Stomach (tissue), 9 donors: Measurements from ENCODE around the gene RAB33A. TPM values are rescaled to one million over a fixed set of nuclear protein-coding genes. Genes with fewer than 3 reads are reported as not detected.
A peak's percentile ranks its signal among the peaks of the same experiment; 100 is the strongest.

Experiments
- DNase-seq, 2 donors: peaks; one replicate each; pipeline versions ENCODE4 v3.0.0 to v3.0.0-alpha.2; 2013 to 2019
- H3K27ac ChIP-seq, 5 donors: fragments of 200-600 bp in 4 of 5; sonication (generic) in 4 of 5; one replicate each; pipeline ENCODE4 v1.5.1; 2013 to 2019; ENCODE audit warnings: mild to moderate bottlenecking in 1 of 5, moderate library complexity in 1 of 5
- H3K27me3 ChIP-seq, 3 donors: fragments of 200-600 bp; sonication (generic); one replicate each; pipeline ENCODE4 v1.5.1; 2017 to 2019; ENCODE audit warnings: mixed run types in 1 of 3
- H3K36me3 ChIP-seq, 4 donors: fragments of 200-600 bp; sonication (generic); 1 replicate in 3 of 4; 2 replicates in 1 of 4; pipeline ENCODE4 v1.5.1; 2016 to 2019
- H3K4me1 ChIP-seq, 4 donors: fragments of 200-600 bp; sonication (generic); one replicate each; pipeline ENCODE4 v1.5.1; 2016 to 2019
- H3K4me3 ChIP-seq, 4 donors: fragments of 200-600 bp; sonication (generic) in 3 of 4; one replicate each; pipeline ENCODE4 v1.5.1; 2016 to 2019; ENCODE audit warnings: mild to moderate bottlenecking in 1 of 4
- H3K9me3 ChIP-seq, 4 donors: fragments of 200-600 bp; sonication (generic); one replicate each; pipeline ENCODE4 v1.5.1; 2016 to 2019
- CTCF ChIP-seq, 7 experiments: fragments of 450-650 bp in 4 of 7; fragments of 200-600 bp in 3 of 7; sonication (generic) in 3 of 7; IDR thresholded peaks; one replicate each; pipeline ENCODE4 v1.5.1; 2016 to 2019; ENCODE audit warnings: antibody characterized with exemption in 7 of 7, control low read depth in 2 of 7, mild to moderate bottlenecking in 1 of 7
- EP300 ChIP-seq: sonication (generic); formaldehyde crosslinking; IDR thresholded peaks from one replicate; pipeline ENCODE4 v1.6.1; 2017; ENCODE audit warnings: antibody characterized with exemption
- POLR2A ChIP-seq, 4 donors: fragments of 450-650 bp; IDR thresholded peaks; one replicate each; pipeline ENCODE4 v1.6.1; 2016; ENCODE audit warnings: antibody characterized with exemption in 4 of 4, control low read depth in 2 of 4, mild to moderate bottlenecking in 1 of 4, moderate library complexity in 1 of 4
- POLR2AphosphoS5 ChIP-seq, 3 donors: sonication (generic); formaldehyde crosslinking; IDR thresholded peaks; one replicate each; pipeline ENCODE4 v1.6.1; 2016; ENCODE audit warnings: antibody characterized with exemption in 3 of 3
- WGBS, 5 donors: extraction: QIAGEN DNeasy Blood & Tissue Kit in 3 of 5; methylation state at CpG; one replicate each; pipeline versions ENCODE4 v1.1.5 to v1.1.7; 2013 to 2018; 5-methylcytosine and 5-hydroxymethylcytosine counted together
- intact Hi-C: fragments of 100-400 bp; cut with DNase I; formaldehyde crosslinking; loops from one replicate; pipeline ENCODE4 v1.15.1; 2023; ENCODE audit warnings: low total_unique reads
- polyA plus RNA-seq, 3 donors: library from polyadenylated mRNA; stranded (reverse); fragments of 200-250 nt; gene quantifications; one replicate each; pipeline ENCODE4 v1.2.3, GENCODE V29; 2013
- total RNA-seq, 5 donors: library from RNA; depleted of rRNA; stranded (reverse); fragments of >200 nt; gene quantifications; one replicate each; pipeline versions ENCODE4 v1.1.0 to v1.2.3, GENCODE V29; 2014 to 2016
- donor health status: healthy with polysubstance abuse.
- donor health status: Bipolar disorder and iron deficiency.
- donor health status: healthy.

RAB33A gene
- total and polyA plus RNA-seq, 8 donors, result 0.75 to 1.7 (median 0.91) TPM; not detected in 4

GRCh38 chrX:130166503-130166777 lies 5.3 kb upstream of the RAB33A start:
- Histone ChIP-seq H3K4me3 (peak overlapping the region; percentile 53 to 60 (median 56)), H3K9me3 (no peaks in the 10 kb centered on the region), H3K4me1 (peaks cover 0 to 46% (median 24%) of the 10 kb centered on the region in 4 donors), H3K27ac (peak overlapping the region; percentile 83 to 92 (median 91)), H3K27me3 (no peaks in the 10 kb centered on the region), H3K36me3 (no peaks in the 10 kb centered on the region)
- intact Hi-C loops, result no loop called here
- no peak for DNase-seq
- 1 to 44% (median 2%) methylated on average over 4 of the region's 4 CpGs for WGBS, 5 donors
- TF ChIP-seq EP300 (no peak), CTCF (IDR thresholded peaks at IDR 0.05) (no peak), POLR2A (IDR thresholded peaks at IDR 0.05) (no peak), POLR2AphosphoS5 (IDR thresholded peaks at IDR 0.05) (no peak)

- TF ChIP-seq POLR2A (IDR thresholded peaks at IDR 0.05) (no peak), CTCF (IDR thresholded peaks at IDR 0.05) (no peak), EP300 (no peak), POLR2AphosphoS5 (IDR thresholded peaks at IDR 0.05) (no peak)
- intact Hi-C loops, result no loop called here
- 29 to 50% (median 43%) methylated on average over 4 of the region's 4 CpGs for whole genome bisulfite sequencing, 5 donors
- DNase-seq, result no peak
- peaks cover 0 to 51% (median 29%) of the 10 kb centered on the region in 4 donors for H3K4me1 ChIP-seq
- H3K27ac ChIP-seq, result peak overlapping the region in 1 of 5 donors; percentile 92
- H3K4me3 ChIP-seq, result peak overlapping the region in 2 of 4 donors; percentile 57 to 60
- peaks cover 0 to 1% (median 0%) of the 10 kb centered on the region in 4 donors for H3K9me3 ChIP-seq
- H3K27me3 ChIP-seq, result peaks cover 0 to 5% (median 0%) of the 10 kb centered on the region in 3 donors
- no peaks in the 10 kb centered on the region for H3K36me3 ChIP-seq
Measured at GRCh38 chrX:130167040-130167439, 4.7 kb upstream of the RAB33A start.

- TF ChIP-seq EP300, result no peak
- no peak for TF ChIP-seq CTCF (IDR thresholded peaks at IDR 0.05)
- TF ChIP-seq POLR2A (IDR thresholded peaks at IDR 0.05), result no peak
- TF ChIP-seq POLR2AphosphoS5 (IDR thresholded peaks at IDR 0.05), result no peak
- DNase-seq, result peak; percentile 31 to 77
- H3K27ac ChIP-seq, result peak overlapping the region in 2 of 5 donors; percentile 39 to 74
- 3 to 35% (median 10%) methylated on average over 8 to 36 of the region's 36 CpGs for WGBS, 5 donors
- peaks cover 0 to 11% (median 0%) of the 10 kb centered on the region in 3 donors for H3K27me3 ChIP-seq
- H3K4me3 ChIP-seq, result peak overlapping the region; percentile 42 to 60 (median 50)
- intact Hi-C loops, result no loop called here
- no peaks in the 10 kb centered on the region for H3K36me3 ChIP-seq
- H3K4me1 ChIP-seq, result peaks cover 0 to 46% (median 18%) of the 10 kb centered on the region in 4 donors
- peaks cover 0 to 5% (median 0%) of the 10 kb centered on the region in 4 donors for H3K9me3 ChIP-seq
Measured at GRCh38 chrX:130170752-130171445, 863 bp upstream of the RAB33A start.

- Histone ChIP-seq H3K4me1 (peaks cover 0 to 38% (median 13%) of the 10 kb centered on the region in 4 donors), H3K27ac (peak overlapping the region in 3 of 5 donors; percentile 9 to 74 (median 57)), H3K27me3 (peaks cover 0 to 11% (median 0%) of the 10 kb centered on the region in 3 donors), H3K4me3 (peak overlapping the region; percentile 42 to 60 (median 50)), H3K9me3 (peaks cover 0 to 5% (median 0%) of the 10 kb centered on the region in 4 donors), H3K36me3 (no peaks in the 10 kb centered on the region)
- TF ChIP-seq CTCF (IDR thresholded peaks at IDR 0.05) (no peak), POLR2A (IDR thresholded peaks at IDR 0.05) (no peak), POLR2AphosphoS5 (IDR thresholded peaks at IDR 0.05) (no peak), EP300 (no peak)
- 16 to 60% (median 27%) methylated on average over 22 to 34 of the region's 34 CpGs for WGBS, 5 donors
- intact Hi-C loops, result no loop called here
- DNase-seq, result no peak
Measured at GRCh38 chrX:130172127-130172845, 524 bp downstream of the RAB33A start.
